ES-I3 (cell line): ENCODE results near the gene SNCG.
"Not testable (repeated sequence)": the region's sequence is repeated elsewhere in the genome, so short reads cannot be mapped to it uniquely, and the experiment has no call there.

ENCODE experiments used
- H3K36me3 ChIP-seq: 2 replicates; pipeline ENCODE4 v1.6.1; 2013; ENCODE audit warnings: mild to moderate bottlenecking, low read length, control low read depth, moderate library complexity; ENCODE audit not compliant: insufficient read depth
- H3K4me1 ChIP-seq: 2 replicates; pipeline ENCODE4 v1.6.1; 2013; ENCODE audit warnings: mild to moderate bottlenecking, control low read depth, low read length; ENCODE audit not compliant: insufficient read depth
- H3K9ac ChIP-seq: 2 replicates; pipeline ENCODE4 v1.6.1; 2013; ENCODE audit warnings: low read depth, mild to moderate bottlenecking, low read length, moderate library complexity
- H3K9me3 ChIP-seq: 2 replicates; pipeline ENCODE4 v1.6.1; 2013; ENCODE audit warnings: mild to moderate bottlenecking, low read length, moderate library complexity; ENCODE audit not compliant: control insufficient read depth, insufficient read depth

SNCG gene

DNA sequence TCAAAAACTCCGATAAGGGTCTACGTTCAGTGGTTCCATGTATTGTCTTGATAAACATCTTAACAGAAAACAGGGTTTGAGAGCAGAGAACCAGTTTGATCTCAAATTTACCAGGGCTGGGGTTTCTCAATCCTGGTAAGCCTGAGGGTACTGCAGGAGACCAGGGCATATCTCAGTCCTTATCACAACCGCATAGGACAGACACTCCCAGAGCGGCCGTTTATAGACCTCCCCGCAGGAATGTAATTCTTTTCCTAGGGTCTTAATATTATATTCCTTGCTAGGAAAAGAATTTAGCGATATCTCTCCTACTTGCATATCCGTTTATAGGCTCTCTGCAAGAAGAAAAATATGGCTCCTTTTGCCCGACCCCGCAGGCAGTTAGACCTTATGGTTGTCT, 5.7 kb upstream of the SNCG start:
- H3K4me1 ChIP-seq, result peaks cover 31% of the 10 kb centered on the region
- not testable (repeated sequence) for H3K9ac ChIP-seq, H3K36me3 ChIP-seq, H3K9me3 ChIP-seq

DNA sequence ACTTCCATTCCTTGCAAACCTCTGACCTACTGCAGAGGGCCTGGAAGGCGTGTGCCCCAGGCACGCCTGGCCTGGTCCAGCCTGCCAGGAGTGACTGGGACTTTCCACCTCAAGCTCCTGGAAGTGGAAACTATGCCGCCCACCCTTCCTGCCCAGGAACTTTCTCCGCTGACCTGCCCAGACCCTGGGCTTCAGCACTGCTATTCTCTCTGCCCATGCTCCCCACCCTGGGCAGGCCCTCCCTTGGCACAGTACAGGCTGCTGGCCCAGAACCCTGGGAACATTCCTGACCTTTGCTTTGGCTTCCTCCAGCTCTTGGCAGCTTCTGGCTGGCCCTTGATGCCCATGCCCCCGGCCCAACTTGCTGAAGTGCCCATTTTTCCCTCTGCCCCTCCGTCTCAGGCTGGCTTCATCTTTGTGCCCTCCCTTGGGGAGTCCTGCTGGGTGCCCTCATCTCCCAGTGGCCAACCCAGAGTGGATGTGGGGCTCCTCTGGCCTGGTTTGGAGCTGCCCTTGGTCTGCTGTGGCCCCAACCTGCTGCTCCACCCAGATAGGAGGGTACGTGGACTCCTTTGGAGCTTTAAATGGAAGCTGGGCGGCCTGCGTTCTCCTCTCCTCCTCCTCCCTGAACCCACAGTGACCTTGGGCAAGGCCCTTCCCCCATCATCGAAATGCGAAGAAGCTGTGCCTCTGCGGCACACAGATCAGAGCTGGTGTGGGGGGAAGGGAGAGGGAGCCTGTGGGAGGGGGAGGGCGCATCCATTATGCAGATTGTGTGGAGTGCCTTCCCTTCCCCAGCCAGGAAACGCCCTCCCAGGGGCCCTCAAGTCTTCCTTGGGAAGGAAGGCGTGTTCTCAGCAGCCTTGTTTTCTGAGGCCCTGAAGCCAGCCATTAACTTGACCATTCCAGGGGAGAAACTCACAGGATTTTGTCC, 4.4 kb upstream of the SNCG start:
- peaks cover 42% of the 10 kb centered on the region for H3K4me1 ChIP-seq
- H3K9ac ChIP-seq, result no peak overlapping the region; the same call in 1 of the 2 replicates
- H3K36me3 ChIP-seq, result no peaks in the 10 kb centered on the region
- H3K9me3 ChIP-seq, result peaks cover 6% of the 10 kb centered on the region; the same call in 1 of the 2 replicates

DNA sequence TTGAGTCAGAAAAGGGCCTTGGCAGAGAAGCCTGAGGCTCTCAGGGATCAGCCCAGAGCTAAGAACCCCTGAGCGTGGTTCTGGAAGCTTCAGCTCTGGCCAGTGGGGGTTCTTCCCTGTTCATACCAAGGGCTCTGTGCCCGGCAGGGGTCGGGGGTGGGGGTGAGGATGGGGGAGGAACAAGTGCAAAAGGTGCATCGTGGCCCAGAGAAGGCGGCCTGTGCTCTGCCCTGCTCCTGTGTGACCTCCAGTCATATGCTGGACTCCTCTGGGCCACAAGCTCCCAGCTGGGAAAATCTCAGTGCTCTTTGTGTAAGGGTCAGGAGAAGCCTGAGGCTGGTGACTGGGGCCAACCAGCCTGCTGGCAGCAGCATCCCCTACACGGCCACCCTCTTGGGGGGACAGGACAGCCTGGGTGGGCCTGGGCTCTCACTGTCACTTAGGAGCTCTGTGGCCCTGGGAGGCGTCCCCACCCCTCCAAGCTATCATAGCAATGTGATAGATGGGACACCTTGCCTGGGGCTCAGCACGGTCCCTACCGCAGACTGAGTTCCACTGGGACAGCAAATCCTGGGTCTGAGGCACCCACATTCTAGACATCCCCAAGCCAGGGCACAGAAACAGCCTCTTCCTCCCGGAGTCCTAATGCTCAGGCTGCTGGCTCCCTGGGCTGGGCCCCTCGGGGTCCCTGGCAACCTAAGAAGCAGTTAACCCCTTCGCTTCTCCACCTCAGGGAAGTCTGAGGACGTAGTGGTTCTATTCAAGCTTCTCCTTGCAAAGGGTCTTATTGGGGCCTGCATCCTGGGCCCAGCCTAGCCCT, 3.5 kb upstream of the SNCG start:
- peaks cover 51% of the 10 kb centered on the region for H3K4me1 ChIP-seq
- H3K36me3 ChIP-seq, result no peaks in the 10 kb centered on the region
- H3K9ac ChIP-seq, result no peak overlapping the region; the same call in 1 of the 2 replicates

GRCh38 chr10:86955501-86956194, 2.8 kb upstream of the SNCG start:
- H3K4me1 ChIP-seq, result peaks cover 57% of the 10 kb centered on the region
- H3K9me3 ChIP-seq, result peaks cover 6% of the 10 kb centered on the region; the same call in 1 of the 2 replicates
- H3K36me3 ChIP-seq, result no peaks in the 10 kb centered on the region
- H3K9ac ChIP-seq, result no peak overlapping the region; the same call in 1 of the 2 replicates

More for the DNA sequence above, 3.5 kb upstream of the SNCG start:
- peaks cover 6% of the 10 kb centered on the region; the same call in 1 of the 2 replicates for H3K9me3 ChIP-seq

- H3K4me1 ChIP-seq, result peaks cover 61% of the 10 kb centered on the region
- H3K36me3 ChIP-seq, result no peaks in the 10 kb centered on the region
- H3K9me3 ChIP-seq, result peaks cover 6% of the 10 kb centered on the region; the same call in 1 of the 2 replicates
- no peak overlapping the region for H3K9ac ChIP-seq
These were observed 2.1 kb upstream of the SNCG start for GRCh38 chr10:86956195-86956847.

GRCh38 chr10:86956848-86957448, 1.5 kb upstream of the SNCG start:
- Histone ChIP-seq H3K9me3 (peaks cover 5% of the 10 kb centered on the region; the same call in 1 of the 2 replicates), H3K9ac (no peak overlapping the region), H3K4me1 (peaks cover 61% of the 10 kb centered on the region), H3K36me3 (no peaks in the 10 kb centered on the region)

GRCh38 chr10:86957471-86958115, 806 bp upstream of the SNCG start, which contains the start of gene MMRN2:
MMRN2 (minus strand) TSS chr10:86957615; CDS start chr10:86957541, 74 bp downstream.
- Histone ChIP-seq H3K9me3 (peaks cover 1% of the 10 kb centered on the region; the same call in 1 of the 2 replicates), H3K9ac (no peak within 1 kb of the TSS; the same call in 1 of the 2 replicates), H3K36me3 (no peaks in the 10 kb centered on the region), H3K4me1 (peaks cover 61% of the 10 kb centered on the region)

- Histone ChIP-seq H3K9me3 (no peaks in the 10 kb centered on the region), H3K36me3 (no peaks in the 10 kb centered on the region), H3K9ac (no peak overlapping the region; the same call in 1 of the 2 replicates), H3K4me1 (peaks cover 53% of the 10 kb centered on the region)
These were observed 720 bp downstream of the SNCG start for GRCh38 chr10:86958901-86959736.

DNA sequence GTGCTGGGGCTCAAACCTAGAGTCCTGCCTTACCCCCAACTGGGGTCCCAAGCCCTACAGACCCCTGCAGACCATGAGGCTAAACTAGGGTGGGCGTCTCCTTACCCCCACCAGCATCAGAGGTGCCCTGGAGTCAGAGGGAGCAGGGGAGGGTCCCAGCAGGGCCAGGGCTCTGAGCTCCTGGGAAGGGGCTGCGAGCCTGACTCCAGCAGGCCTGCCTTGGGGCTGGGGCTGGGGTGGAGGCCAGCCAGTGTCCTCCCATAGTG, 1.3 kb downstream of the SNCG start:
- H3K4me1 ChIP-seq, result peaks cover 53% of the 10 kb centered on the region
- no peaks in the 10 kb centered on the region for H3K9me3 ChIP-seq
- H3K36me3 ChIP-seq, result no peaks in the 10 kb centered on the region
- no peak overlapping the region for H3K9ac ChIP-seq

DNA sequence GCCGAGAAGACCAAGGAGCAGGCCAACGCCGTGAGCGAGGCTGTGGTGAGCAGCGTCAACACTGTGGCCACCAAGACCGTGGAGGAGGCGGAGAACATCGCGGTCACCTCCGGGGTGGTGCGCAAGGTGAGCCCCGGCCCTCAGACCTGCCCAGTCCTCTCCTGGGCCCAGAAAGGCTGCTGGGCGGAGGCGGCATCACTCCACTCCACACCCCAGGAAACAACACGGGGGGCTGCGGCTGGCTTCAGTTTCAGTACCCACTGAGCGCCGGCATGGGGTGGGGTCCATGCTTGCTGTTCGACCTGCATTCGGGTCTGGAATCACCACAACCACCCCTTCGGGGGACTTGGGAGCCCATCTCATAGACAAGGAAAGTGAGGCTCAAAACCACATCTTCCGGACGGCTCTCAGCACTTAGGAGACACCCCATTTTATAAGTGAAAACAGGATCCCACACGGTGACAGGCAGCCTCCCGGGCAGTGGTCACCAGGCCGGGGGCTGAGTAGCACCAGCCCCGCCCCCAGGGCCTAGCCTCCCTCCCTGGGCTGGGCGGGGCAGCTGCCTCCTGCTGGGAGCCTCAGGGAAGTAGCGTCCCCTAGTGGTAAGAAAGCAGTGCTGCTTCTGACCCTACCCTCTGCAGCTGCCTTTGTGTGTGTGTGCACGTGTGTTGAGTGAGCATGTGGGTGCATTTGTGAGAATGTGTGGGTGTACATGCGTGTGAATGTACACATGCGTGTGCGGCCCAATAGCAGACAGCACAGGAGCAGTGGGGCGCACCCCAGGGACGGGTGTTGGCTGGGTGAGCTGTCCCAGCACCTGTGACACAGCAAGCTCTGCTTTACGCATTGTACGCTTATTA, 1.8 kb downstream of the SNCG start:
- no peaks in the 10 kb centered on the region for H3K36me3 ChIP-seq
- H3K9ac ChIP-seq, result no peak overlapping the region
- H3K9me3 ChIP-seq, result no peaks in the 10 kb centered on the region
- peaks cover 47% of the 10 kb centered on the region for H3K4me1 ChIP-seq

DNA sequence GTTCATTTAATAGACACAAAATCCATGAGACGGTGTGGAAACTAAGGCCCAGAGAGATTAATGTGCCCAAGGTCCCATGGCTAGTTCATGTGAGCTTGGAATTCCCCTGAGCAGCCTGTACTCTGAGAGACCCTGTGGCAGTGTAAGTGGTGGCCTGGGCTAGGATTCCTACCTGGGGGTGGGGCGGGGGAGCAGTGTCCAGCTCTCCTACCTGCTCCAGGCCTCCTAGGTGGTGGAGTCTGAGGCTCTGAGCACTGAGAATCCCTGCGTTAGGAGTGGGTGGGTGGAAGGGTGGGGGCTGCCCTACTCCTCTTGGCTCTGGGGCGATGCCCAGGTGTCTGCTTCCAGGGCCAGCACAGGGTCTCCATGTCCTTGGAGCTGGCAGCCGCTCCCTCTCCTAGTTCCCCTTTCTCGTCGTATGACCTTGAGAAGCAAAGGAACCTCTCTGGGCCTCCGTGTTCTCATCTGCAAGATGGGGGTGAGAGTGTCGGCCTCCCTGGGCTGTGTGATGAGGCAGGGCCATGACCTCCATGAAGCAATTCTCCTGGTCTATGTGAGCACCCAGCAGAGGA, 2.5 kb downstream of the SNCG start:
- H3K9me3 ChIP-seq, result no peaks in the 10 kb centered on the region
- no peaks in the 10 kb centered on the region for H3K36me3 ChIP-seq
- no peak overlapping the region for H3K9ac ChIP-seq
- H3K4me1 ChIP-seq, result peaks cover 46% of the 10 kb centered on the region
